Renal cortical epithelial cell (primary cell): ENCODE data around the gene GSTM1. TPM values are rescaled to one million over a fixed set of nuclear protein-coding genes. Genes with fewer than 3 reads are reported as not detected.

ENCODE experiments used
- DNase-seq: peaks from one replicate; pipeline ENCODE4 v3.0.0-alpha.2; 2011; ENCODE audit warnings: low read depth
- total RNA-seq: library from RNA; depleted of rRNA; stranded (reverse); fragments of >200 nt; gene quantifications from 2 replicates; pipeline ENCODE4 v1.2.3, GENCODE V29; 2014

GSTM1 gene
- total RNA-seq, 1 donor from 2014 or later, result 15.1 TPM

GRCh38 chr1:109726728-109727373 is 39.2 kb downstream of the GSTM1 start:
- DNase-seq, result no peak

- DNase-seq, result no peak
These were observed 41.3 kb downstream of the GSTM1 start for GRCh38 chr1:109728870-109729269.

- DNase-seq, result peak; percentile 55
These were observed 43.0 kb downstream of the GSTM1 start for GRCh38 chr1:109730666-109731065.

- no peak for DNase-seq
These were observed 44.8 kb downstream of the GSTM1 start for GRCh38 chr1:109732390-109732881.

- DNase-seq, result no peak
These were observed 45.7 kb downstream of the GSTM1 start for GRCh38 chr1:109733236-109733870.

- DNase-seq, result no peak
These were observed 52.4 kb downstream of the GSTM1 start for GRCh38 chr1:109739738-109740614.

GRCh38 chr1:109740615-109741373 is 53.2 kb downstream of the GSTM1 start, which contains the start of gene GSTM3:
Gene GSTM3 (minus strand): TSS chr1:109741038. CDS start chr1:109740287, 751 bp downstream.
- no peak for DNase-seq

Other genes starting within 250 kb of the GSTM1 start
- 0.45 TPM in 1 of 2 replicates, not detected in the other for gene SYPL2, start 221.3 kb upstream of the GSTM1 start, total RNA-seq
- 1.5 and 1.6 TPM in 2 replicates for gene ATXN7L2, start 203.9 kb upstream of the GSTM1 start, total RNA-seq
- 8.0 and 14.8 TPM in 2 replicates for gene CYB561D1, start 193.7 kb upstream of the GSTM1 start, total RNA-seq
- 1.2 and 4.1 TPM in 2 replicates for gene AMIGO1, start 178.1 kb upstream of the GSTM1 start, total RNA-seq
- 0.15 TPM in 1 of 2 replicates, not detected in the other for gene GPR61, start 147.9 kb upstream of the GSTM1 start, total RNA-seq
- 25.0 and 25.9 TPM in 2 replicates for gene GNAI3, start 139.2 kb upstream of the GSTM1 start, total RNA-seq
- 0.10 TPM in 1 of 2 replicates, not detected in the other for gene GNAT2, start 68.2 kb upstream of the GSTM1 start, total RNA-seq
- gene AMPD2, start 68.0 kb upstream of the GSTM1 start, total RNA-seq, result 62.7 and 71.7 TPM in 2 replicates
- 12.2 and 17.8 TPM in 2 replicates for gene GSTM4, start 31.7 kb upstream of the GSTM1 start, total RNA-seq
- 1.4 and 14.7 TPM in 2 replicates for gene GSTM2, start 19.8 kb upstream of the GSTM1 start, total RNA-seq
- gene GSTM5, start 24.4 kb downstream of the GSTM1 start, total RNA-seq, result not detected in 2 replicates
- gene GSTM3, start 53.2 kb downstream of the GSTM1 start, total RNA-seq, result 75.2 and 85.6 TPM in 2 replicates
- not detected in 2 replicates for gene EPS8L3, start 76.1 kb downstream of the GSTM1 start, total RNA-seq
- gene CSF1, start 223.0 kb downstream of the GSTM1 start, total RNA-seq, result 39.2 and 51.3 TPM in 2 replicates